ENCODE results near the gene BMI1. TPM values are rescaled to one million over a fixed set of nuclear protein-coding genes. Genes with fewer than 3 reads are reported as not detected.

BMI1 gene
- total and polyA plus RNA-seq, 7 experiments from 2014 or later, result 26.1 to 80.5 (median 47.8) TPM

- ATAC-seq (peak; percentile 44), DNase-seq (peak; percentile 54 to 76 (median 72))
- Mint-ChIP-seq H3K4me3 (peak overlapping the region; percentile 72 to 90 (median 85)), H3K9me3 (peaks cover 0 to 14% (median 0%) of the 10 kb centered on the region in 11 donors), H3K36me3 (peaks cover 0 to 31% (median 4%) of the 10 kb centered on the region in 5 donors), H3K27ac (peak overlapping the region in 8 of 9 donors; percentile 66 to 91 (median 85)), H3K27me3 (peaks cover 6 to 46% (median 38%) of the 10 kb centered on the region in 5 donors), H3K4me1 (peaks cover 22 to 75% (median 68%) of the 10 kb centered on the region in 7 donors)
- Histone ChIP-seq H3K4me1 (ENCODE audit: control insufficient read depth in 2 of 2, insufficient read depth in 2 of 2, low read length in 2 of 2) (peaks cover 22 to 42% of the 10 kb centered on the region in 2 donors), H3K36me3 (ENCODE audit: control insufficient read depth in 2 of 3, insufficient read depth in 3 of 3, low read length in 3 of 3) (no peaks in the 10 kb centered on the region), H3K9me3 (ENCODE audit: control insufficient read depth in 2 of 3, low read length in 3 of 3) (no peaks in the 10 kb centered on the region), H3K27ac (ENCODE audit: low read depth, low read length) (peak overlapping the region; percentile 77), H3K4me3 (ENCODE audit: low read length) (peak overlapping the region; percentile 57), H3K27me3 (ENCODE audit: control insufficient read depth in 2 of 2, insufficient read depth in 2 of 2, low read length in 2 of 2) (peaks cover 0 to 13% of the 10 kb centered on the region in 2 donors)
- intact Hi-C loops (cut with micrococcal nuclease), result loop anchor here (1.0 to 10.0 kb wide), 9 partner anchors 12 to 826 kb away; partner anchors contain the start of genes MSRB2 (in 1 of the 2), PIP4K2A (in 1 of the 2) and SKIDA1 (in 1 of the 2)
- CTCF ChIA-PET, result interaction anchor here (0.6 kb wide), 1 partner anchor 327 kb away, joined by 3 read pairs; no protein-coding TSS in a partner anchor
- POLR2A ChIA-PET, result interaction anchor here (1.0 to 3.7 kb wide), 3 partner anchors 10 to 92 kb away, joined by 6 to 28 read pairs (median 10); no protein-coding TSS in a partner anchor
These were observed 441 bp downstream of the BMI1 start for GRCh38 chr10:22321156-22321923.

GRCh38 chr10:22321924-22322640 is 1.2 kb downstream of the BMI1 start:
- CTCF ChIA-PET, result interaction anchor here (1.0 kb wide), 1 partner anchor 9 kb away, joined by 3 read pairs; no protein-coding TSS in a partner anchor
- H3K36me3 ChIP-seq (ENCODE audit: control insufficient read depth in 2 of 3, insufficient read depth in 3 of 3, low read length in 3 of 3), result no peaks in the 10 kb centered on the region
- H3K9me3 ChIP-seq (ENCODE audit: control insufficient read depth in 2 of 3, low read length in 3 of 3), result no peaks in the 10 kb centered on the region
- peak in 3 of 9 donors; percentile 21 to 41 (median 38) for DNase-seq
- Mint-ChIP-seq H3K27me3 (peaks cover 6 to 49% (median 44%) of the 10 kb centered on the region in 5 donors), H3K27ac (peak overlapping the region; percentile 84 to 94 (median 90)), H3K4me1 (peaks cover 23 to 76% (median 68%) of the 10 kb centered on the region in 7 donors), H3K9me3 (peaks cover 0 to 16% (median 0%) of the 10 kb centered on the region in 11 donors), H3K36me3 (peaks cover 0 to 32% (median 4%) of the 10 kb centered on the region in 5 donors), H3K4me3 (peak overlapping the region; percentile 80 to 94 (median 88))
- intact Hi-C loops (cut with micrococcal nuclease), result loop anchor here (1.0 to 10.0 kb wide), 9 partner anchors 11 to 827 kb away; partner anchors contain the start of genes MSRB2 (in 1 of the 2), PIP4K2A (in 1 of the 2) and SKIDA1 (in 1 of the 2)
- peaks cover 19 to 40% of the 10 kb centered on the region in 2 donors for H3K4me1 ChIP-seq (ENCODE audit: control insufficient read depth in 2 of 2, insufficient read depth in 2 of 2, low read length in 2 of 2)
- POLR2A ChIA-PET, result interaction anchor here (1.0 to 3.7 kb wide), 6 partner anchors 10 to 319 kb away, joined by 3 to 28 read pairs (median 8); partner anchors contain the start of gene DNAJC1
- no peak for ATAC-seq
- H3K27me3 ChIP-seq (ENCODE audit: control insufficient read depth in 2 of 2, insufficient read depth in 2 of 2, low read length in 2 of 2), result peaks cover 0 to 13% of the 10 kb centered on the region in 2 donors
- H3K4me3 ChIP-seq (ENCODE audit: low read length), result peak overlapping the region; percentile 58
- peak overlapping the region; percentile 53 for H3K27ac ChIP-seq (ENCODE audit: low read depth, low read length)

DNA sequence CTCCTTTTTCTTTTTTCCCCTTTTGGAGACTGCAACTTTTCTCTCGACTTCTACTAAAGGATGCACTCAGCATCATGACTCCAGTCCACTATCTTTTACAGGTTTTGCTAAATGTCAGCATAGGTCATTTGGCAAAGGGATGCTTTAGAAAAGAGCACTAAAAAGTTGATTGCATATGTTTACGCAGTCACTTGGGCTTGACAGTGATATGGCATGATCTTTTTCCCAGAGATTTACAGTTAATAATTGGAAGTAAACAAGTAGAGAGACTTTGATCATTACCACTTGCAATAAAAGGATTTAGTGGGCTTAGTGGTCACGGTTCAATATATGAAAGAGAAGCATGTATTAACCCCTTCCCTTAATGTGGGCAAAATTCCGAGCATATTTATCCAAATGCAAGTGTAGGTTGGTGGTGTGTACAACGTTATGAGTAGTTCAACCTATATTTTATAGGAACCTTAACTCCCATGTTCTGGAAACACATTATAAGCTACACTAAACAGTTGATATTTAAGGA is 1.8 kb downstream of the BMI1 start:
- Histone ChIP-seq H3K9me3 (ENCODE audit: control insufficient read depth in 2 of 3, low read length in 3 of 3) (no peaks in the 10 kb centered on the region), H3K36me3 (ENCODE audit: control insufficient read depth in 2 of 3, insufficient read depth in 3 of 3, low read length in 3 of 3) (no peaks in the 10 kb centered on the region), H3K4me1 (ENCODE audit: control insufficient read depth in 2 of 2, insufficient read depth in 2 of 2, low read length in 2 of 2) (peaks cover 16 to 33% of the 10 kb centered on the region in 2 donors), H3K27me3 (ENCODE audit: control insufficient read depth in 2 of 2, insufficient read depth in 2 of 2, low read length in 2 of 2) (peaks cover 0 to 13% of the 10 kb centered on the region in 2 donors), H3K27ac (ENCODE audit: low read depth, low read length) (peak overlapping the region; percentile 53), H3K4me3 (ENCODE audit: low read length) (peak overlapping the region; percentile 58)
- intact Hi-C loops (cut with micrococcal nuclease), result loop anchor here (5.0 to 10.0 kb wide), 4 partner anchors 290 to 795 kb away; partner anchors contain the start of genes MSRB2 (in 1 of the 2), PIP4K2A (in 1 of the 2) and SKIDA1 (in 1 of the 2)
- Mint-ChIP-seq H3K4me3 (peak overlapping the region; percentile 80 to 94 (median 88)), H3K9me3 (peaks cover 0 to 16% (median 0%) of the 10 kb centered on the region in 11 donors), H3K36me3 (peaks cover 0 to 34% (median 4%) of the 10 kb centered on the region in 5 donors), H3K4me1 (peaks cover 23 to 70% (median 62%) of the 10 kb centered on the region in 7 donors), H3K27ac (peak overlapping the region; percentile 84 to 94 (median 90)), H3K27me3 (peaks cover 6 to 51% (median 44%) of the 10 kb centered on the region in 5 donors)
- ATAC-seq (no peak), DNase-seq (no peak)
- ChIA-PET POLR2A (interaction anchor here (0.6 to 3.7 kb wide), 6 partner anchors 9 to 319 kb away, joined by 3 to 28 read pairs (median 8); partner anchors contain the start of gene DNAJC1), CTCF (interaction anchor here (1.0 to 1.3 kb wide), 2 partner anchors 9 to 17 kb away, joined by 3 to 4 read pairs; no protein-coding TSS in a partner anchor)

GRCh38 chr10:22323538-22324305 is 2.8 kb downstream of the BMI1 start:
- H3K9me3 Mint-ChIP-seq, result peaks cover 0 to 16% (median 0%) of the 10 kb centered on the region in 11 donors
- intact Hi-C loops (cut with micrococcal nuclease), result loop anchor here (2.0 to 10.0 kb wide), 6 partner anchors 15 to 796 kb away; partner anchors contain the start of genes MSRB2 (in 1 of the 2), PIP4K2A (in 1 of the 2) and SKIDA1 (in 1 of the 2)
- Histone ChIP-seq H3K9me3 (ENCODE audit: control insufficient read depth in 2 of 3, low read length in 3 of 3) (no peaks in the 10 kb centered on the region), H3K27ac (ENCODE audit: low read depth, low read length) (no peak overlapping the region), H3K4me3 (ENCODE audit: low read length) (no peak overlapping the region), H3K36me3 (ENCODE audit: control insufficient read depth in 2 of 3, insufficient read depth in 3 of 3, low read length in 3 of 3) (no peaks in the 10 kb centered on the region), H3K27me3 (ENCODE audit: control insufficient read depth in 2 of 2, insufficient read depth in 2 of 2, low read length in 2 of 2) (peaks cover 0 to 9% of the 10 kb centered on the region in 2 donors), H3K4me1 (ENCODE audit: control insufficient read depth in 2 of 2, insufficient read depth in 2 of 2, low read length in 2 of 2) (peaks cover 16 to 27% of the 10 kb centered on the region in 2 donors)
- CTCF ChIA-PET, result interaction anchor here (1.0 to 1.3 kb wide), 4 partner anchors 10 to 95 kb away, joined by 3 to 4 read pairs (median 4); no protein-coding TSS in a partner anchor
- ATAC-seq (no peak), DNase-seq (no peak)
- H3K27ac Mint-ChIP-seq, result peak overlapping the region in 7 of 9 donors; percentile 54 to 94 (median 86)
- H3K27me3 Mint-ChIP-seq, result peaks cover 6 to 52% (median 43%) of the 10 kb centered on the region in 5 donors
- POLR2A ChIA-PET, result interaction anchor here (0.6 to 4.6 kb wide), 10 partner anchors 8 to 320 kb away, joined by 3 to 32 read pairs (median 10); partner anchors contain the start of genes COMMD3 and DNAJC1
- peaks cover 23 to 60% (median 53%) of the 10 kb centered on the region in 7 donors for H3K4me1 Mint-ChIP-seq
- H3K36me3 Mint-ChIP-seq, result peaks cover 0 to 29% (median 4%) of the 10 kb centered on the region in 5 donors
- H3K4me3 Mint-ChIP-seq, result peak overlapping the region; percentile 53 to 94 (median 88)

GRCh38 chr10:22324413-22324812 is 3.5 kb downstream of the BMI1 start:
- H3K27me3 ChIP-seq (ENCODE audit: control insufficient read depth in 2 of 2, insufficient read depth in 2 of 2, low read length in 2 of 2), result peaks cover 0 to 9% of the 10 kb centered on the region in 2 donors

More at GRCh38 chr10:22324413-22324812, 3.5 kb downstream of the BMI1 start:
- Mint-ChIP-seq H3K4me3 (peak overlapping the region; percentile 80 to 94 (median 88)), H3K36me3 (peaks cover 3 to 32% (median 6%) of the 10 kb centered on the region in 5 donors), H3K27me3 (peaks cover 6 to 51% (median 43%) of the 10 kb centered on the region in 5 donors), H3K27ac (peak overlapping the region; percentile 11 to 95 (median 86)), H3K4me1 (peaks cover 23 to 53% (median 47%) of the 10 kb centered on the region in 7 donors), H3K9me3 (peaks cover 0 to 16% (median 0%) of the 10 kb centered on the region in 11 donors)
- Histone ChIP-seq H3K27ac (ENCODE audit: low read depth, low read length) (peak overlapping the region; percentile 72), H3K9me3 (ENCODE audit: control insufficient read depth in 2 of 3, low read length in 3 of 3) (no peaks in the 10 kb centered on the region), H3K36me3 (ENCODE audit: control insufficient read depth in 2 of 3, insufficient read depth in 3 of 3, low read length in 3 of 3) (peaks cover 0 to 3% (median 0%) of the 10 kb centered on the region in 3 experiments), H3K4me1 (ENCODE audit: control insufficient read depth in 2 of 2, insufficient read depth in 2 of 2, low read length in 2 of 2) (peaks cover 14 to 26% of the 10 kb centered on the region in 2 donors), H3K4me3 (ENCODE audit: low read length) (peak overlapping the region; percentile 43)
- ATAC-seq (no peak), DNase-seq (no peak)
- intact Hi-C loops (cut with micrococcal nuclease), result loop anchor here (2.0 to 10.0 kb wide), 6 partner anchors 14 to 797 kb away; partner anchors contain the start of genes MSRB2 (in 1 of the 2), PIP4K2A (in 1 of the 2) and SKIDA1 (in 1 of the 2)
- ChIA-PET CTCF (interaction anchor here (1.2 kb wide), 2 partner anchors 65 to 96 kb away, joined by 4 read pairs; no protein-coding TSS in a partner anchor), POLR2A (interaction anchor here (1.1 to 4.6 kb wide), 5 partner anchors 7 to 113 kb away, joined by 3 to 32 read pairs (median 22); partner anchors contain the start of gene COMMD3)

Measured in naive thymus-derived CD4-positive, alpha-beta T cell (primary cell).